Measurements from ENCODE around the gene TSPAN6. TPM values are rescaled to one million over a fixed set of nuclear protein-coding genes. Genes with fewer than 3 reads are reported as not detected.

Gene TSPAN6
- total RNA-seq, 4 donors from 2014 or later: 2.5 to 5.9 (median 3.1) TPM

DNA sequence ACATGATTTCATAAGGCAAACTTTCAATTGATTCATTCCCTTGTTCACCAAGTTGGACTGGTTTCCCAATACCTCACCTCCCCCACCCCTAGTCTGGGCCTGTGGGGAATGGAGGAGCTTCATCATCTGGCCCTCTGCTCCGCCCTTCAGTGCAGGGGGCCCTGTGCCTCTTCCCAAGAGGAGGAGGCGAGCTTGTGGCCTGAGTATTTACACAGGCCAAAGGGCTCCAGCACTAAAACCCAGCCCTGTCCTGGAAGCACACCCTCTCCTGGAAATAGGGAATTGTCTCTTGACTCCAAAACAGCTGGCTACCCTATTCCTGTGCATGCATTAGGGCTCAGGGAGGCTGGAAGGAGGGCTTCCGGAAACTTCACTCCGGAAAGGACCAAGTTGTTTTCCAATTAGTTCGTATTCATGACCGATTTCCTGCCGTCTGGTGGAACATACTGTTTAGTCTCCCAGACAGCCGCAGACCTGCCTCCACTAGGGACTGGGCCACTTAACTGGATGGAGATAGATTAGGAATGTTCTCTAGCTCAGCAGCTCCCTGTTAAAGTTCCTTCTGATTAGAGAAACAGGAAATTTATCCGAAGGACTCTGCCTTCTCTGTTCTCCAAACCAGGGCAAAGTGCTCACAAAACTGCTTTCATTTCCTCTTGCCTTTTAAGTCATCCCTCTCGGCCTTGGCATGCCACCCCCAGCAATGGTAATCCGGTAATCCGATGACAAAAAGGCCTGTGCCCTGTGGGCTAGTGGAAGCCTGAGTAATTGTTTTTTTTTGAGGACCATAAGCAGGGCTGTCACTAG lies 13.1 kb upstream of the TSPAN6 start:
- DNase-seq (peak; percentile 42 to 71), ATAC-seq (peak; percentile 69 to 72)
- Histone ChIP-seq H3K27me3 (no peaks in the 10 kb centered on the region), H3K27ac (peak overlapping the region; percentile 75 to 80 (median 76)), H3K36me3 (no peaks in the 10 kb centered on the region), H3K4me1 (peaks cover 0 to 6% of the 10 kb centered on the region in 2 donors), H3K9me3 (no peaks in the 10 kb centered on the region), H3K4me3 (no peak overlapping the region)
- TF ChIP-seq POLR2A (IDR thresholded peaks at IDR 0.05) (peak in 1 of 2 donors; percentile 33), CTCF (IDR thresholded peaks at IDR 0.05 in 4 of 5, conservative IDR thresholded peaks at IDR 0.05 in 1 of 5) (no peak)
- intact Hi-C loops (cut with DNase I; ENCODE audit: low total_unique reads) (no loop called here), in situ Hi-C loops (cut with MboI; ENCODE audit: low sequenced_read_pairs in 4 of 4) (no loop called here)

- Histone ChIP-seq H3K4me1 (peaks cover 0 to 6% of the 10 kb centered on the region in 2 donors), H3K4me3 (no peak overlapping the region), H3K9me3 (no peaks in the 10 kb centered on the region), H3K27ac (peak overlapping the region; percentile 75 to 80 (median 76)), H3K36me3 (no peaks in the 10 kb centered on the region), H3K27me3 (peaks cover 0 to 5% (median 0%) of the 10 kb centered on the region in 3 donors)
- ATAC-seq: peak in 1 of 2 donors; percentile 40
- intact Hi-C loops (cut with DNase I; ENCODE audit: low total_unique reads): no loop called here
- TF ChIP-seq POLR2A (IDR thresholded peaks at IDR 0.05): no peak
- DNase-seq: peak; percentile 2 to 16
- in situ Hi-C loops (cut with MboI; ENCODE audit: low sequenced_read_pairs in 4 of 4): no loop called here
Observed at GRCh38 chrX:100648458-100649417, 12.1 kb upstream of the TSPAN6 start.

GRCh38 chrX:100647739-100648138 lies 11.1 kb upstream of the TSPAN6 start:
- H3K9me3 ChIP-seq: no peaks in the 10 kb centered on the region
- TF ChIP-seq POLR2A (IDR thresholded peaks at IDR 0.05) (no peak), CTCF (IDR thresholded peaks at IDR 0.05 in 4 of 5, conservative IDR thresholded peaks at IDR 0.05 in 1 of 5) (no peak)
- H3K4me1 ChIP-seq: peaks cover 0 to 6% of the 10 kb centered on the region in 2 donors
- H3K27ac ChIP-seq: peak overlapping the region; percentile 75 to 80 (median 76)
- H3K27me3 ChIP-seq: peaks cover 0 to 5% (median 0%) of the 10 kb centered on the region in 3 donors
- intact Hi-C loops (cut with DNase I; ENCODE audit: low total_unique reads): no loop called here
- ATAC-seq (no peak), DNase-seq (no peak)
- in situ Hi-C loops (cut with MboI; ENCODE audit: low sequenced_read_pairs in 4 of 4): no loop called here
- H3K4me3 ChIP-seq: no peak overlapping the region
- no peaks in the 10 kb centered on the region for H3K36me3 ChIP-seq

- Histone ChIP-seq H3K4me1 (peaks cover 0 to 6% of the 10 kb centered on the region in 2 donors), H3K4me3 (no peak overlapping the region), H3K27ac (peak overlapping the region; percentile 20 to 75 (median 38)), H3K36me3 (no peaks in the 10 kb centered on the region), H3K9me3 (no peaks in the 10 kb centered on the region), H3K27me3 (peaks cover 0 to 5% (median 0%) of the 10 kb centered on the region in 3 donors)
- peak in 1 of 2 donors; percentile 21 for DNase-seq
- TF ChIP-seq CTCF (IDR thresholded peaks at IDR 0.05 in 4 of 5, conservative IDR thresholded peaks at IDR 0.05 in 1 of 5) (no peak), POLR2A (IDR thresholded peaks at IDR 0.05) (no peak)
- intact Hi-C loops (cut with DNase I; ENCODE audit: low total_unique reads) (no loop called here), in situ Hi-C loops (cut with MboI; ENCODE audit: low sequenced_read_pairs in 4 of 4) (no loop called here)
- ATAC-seq: no peak
Observed at GRCh38 chrX:100647095-100647494, 10.5 kb upstream of the TSPAN6 start.

All from gastrocnemius medialis (tissue), 4 donors.